OCI-LY3 (cell line): ENCODE data around the gene IZUMO4.

ENCODE experiments used
- H2AFZ ChIP-seq: fragments of 200-600, 300-600 bp; shearing (Covaris generic); 2 replicates; pipeline ENCODE4 v1.6.0; 2014; ENCODE audit warnings: antibody characterized with exemption, low read depth, low read length
- H3K27ac ChIP-seq: fragments of 200-600, 300-600 bp; sonication (generic); 2 replicates; pipeline ENCODE4 v1.5.1; 2014; ENCODE audit warnings: mild to moderate bottlenecking, low read length, moderate library complexity, mixed read lengths
- H3K27me3 ChIP-seq: fragments of 200-600, 300-600 bp; sonication (generic); 2 replicates; pipeline ENCODE4 v1.6.1; 2014; ENCODE audit warnings: low read depth, low read length, mixed read lengths
- H3K36me3 ChIP-seq: fragments of 200-600, 300-600 bp; sonication (generic); replicated peaks from 2 replicates; pipeline ENCODE3; 2014; ENCODE audit warnings: low read depth, low read length, mixed read lengths
- H3K4me1 ChIP-seq: fragments of 300-600, 200-600 bp; sonication (generic); 2 replicates; pipeline ENCODE4 v1.6.1; 2014; ENCODE audit warnings: low read length, mixed read lengths
- H3K4me2 ChIP-seq: fragments of 200-600, 300-600 bp; sonication (generic); 2 replicates; pipeline ENCODE4 v1.6.1; 2014; ENCODE audit warnings: low read length, mixed read lengths
- H3K4me3 ChIP-seq: fragments of 300-600, 200-600 bp; sonication (generic); 2 replicates; pipeline ENCODE4 v1.5.1; 2014; ENCODE audit warnings: antibody characterized with exemption, mild to moderate bottlenecking, low read length, moderate library complexity
- H3K79me2 ChIP-seq: fragments of 300-600, 200-600 bp; shearing (Covaris generic); 2 replicates; pipeline ENCODE4 v1.6.1; 2014; ENCODE audit warnings: mild to moderate bottlenecking, low read length, mixed read lengths
- H3K9ac ChIP-seq: fragments of 300-600, 200-600 bp; shearing (Covaris generic); 2 replicates; pipeline ENCODE4 v1.6.0; 2014; ENCODE audit warnings: mild to moderate bottlenecking, low read length, moderate library complexity
- H3K9me3 ChIP-seq: fragments of 200-600, 300-600 bp; shearing (Covaris generic); 2 replicates; pipeline ENCODE4 v1.6.1; 2014; ENCODE audit warnings: low read length, mixed read lengths; ENCODE audit not compliant: insufficient read depth
- H4K20me1 ChIP-seq: fragments of 200-600, 300-600 bp; sonication (generic); 2 replicates; pipeline ENCODE4 v1.6.1; 2016; ENCODE audit warnings: low read length, mixed read lengths; ENCODE audit not compliant: insufficient read depth
- CTCF ChIP-seq: fragments of 200-600, 300-600 bp; sonication (generic); IDR thresholded peaks from 2 replicates; pipeline ENCODE4 v1.5.1; 2014; ENCODE audit warnings: antibody characterized with exemption, low read length, low read depth
- EZH2phosphoT487 ChIP-seq: fragments of 200-600 bp; shearing (Covaris generic); IDR thresholded peaks from 2 replicates; pipeline ENCODE4 v1.6.1; 2018; ENCODE audit warnings: antibody characterized with exemption, mixed run types, low read depth

Gene IZUMO4

GRCh38 chr19:2111886-2112285 is 15.2 kb downstream of the IZUMO4 start:
- H3K9ac ChIP-seq: no peak overlapping the region
- H3K27me3 ChIP-seq: no peaks in the 10 kb centered on the region
- H3K4me3 ChIP-seq: no peak overlapping the region
- H4K20me1 ChIP-seq: no peaks in the 10 kb centered on the region; the same call in 1 of the 2 replicates
- no peak overlapping the region for H3K27ac ChIP-seq
- no peak overlapping the region for H2AFZ ChIP-seq
- H3K9me3 ChIP-seq: no peaks in the 10 kb centered on the region
- H3K4me2 ChIP-seq: no peak overlapping the region
- TF ChIP-seq EZH2phosphoT487: no peak
- no peak for TF ChIP-seq CTCF
- no peaks in the 10 kb centered on the region for H3K4me1 ChIP-seq
- H3K36me3 ChIP-seq: peaks cover 81% of the 10 kb centered on the region
- no peaks in the 10 kb centered on the region for H3K79me2 ChIP-seq

GRCh38 chr19:2112516-2113320 is 16.0 kb downstream of the IZUMO4 start:
- H3K9ac ChIP-seq: no peak overlapping the region
- no peak overlapping the region for H2AFZ ChIP-seq
- H3K4me2 ChIP-seq: no peak overlapping the region
- peaks cover 84% of the 10 kb centered on the region for H3K36me3 ChIP-seq
- H3K9me3 ChIP-seq: no peaks in the 10 kb centered on the region
- H3K27ac ChIP-seq: no peak overlapping the region
- H3K4me1 ChIP-seq: no peaks in the 10 kb centered on the region
- H3K4me3 ChIP-seq: no peak overlapping the region
- H3K79me2 ChIP-seq: no peaks in the 10 kb centered on the region
- TF ChIP-seq EZH2phosphoT487 (no peak), CTCF (no peak)
- H3K27me3 ChIP-seq: no peaks in the 10 kb centered on the region
- no peaks in the 10 kb centered on the region; the same call in 1 of the 2 replicates for H4K20me1 ChIP-seq

- H3K9me3 ChIP-seq: no peaks in the 10 kb centered on the region
- no peak overlapping the region for H2AFZ ChIP-seq
- H3K36me3 ChIP-seq: peaks cover 80% of the 10 kb centered on the region
- no peak overlapping the region for H3K9ac ChIP-seq
- no peaks in the 10 kb centered on the region for H4K20me1 ChIP-seq
- H3K27me3 ChIP-seq: no peaks in the 10 kb centered on the region
- H3K27ac ChIP-seq: no peak overlapping the region
- no peaks in the 10 kb centered on the region for H3K4me1 ChIP-seq
- TF ChIP-seq CTCF (no peak), EZH2phosphoT487 (no peak)
- no peak overlapping the region for H3K4me2 ChIP-seq
- H3K4me3 ChIP-seq: no peak overlapping the region
- H3K79me2 ChIP-seq: no peaks in the 10 kb centered on the region
Observed at GRCh38 chr19:2113439-2114211, 16.9 kb downstream of the IZUMO4 start.

GRCh38 chr19:2114218-2114617 is 17.5 kb downstream of the IZUMO4 start:
- Histone ChIP-seq H3K27me3 (no peaks in the 10 kb centered on the region), H2AFZ (no peak overlapping the region), H3K4me1 (no peaks in the 10 kb centered on the region), H3K9ac (no peak overlapping the region), H4K20me1 (no peaks in the 10 kb centered on the region), H3K4me3 (no peak overlapping the region), H3K4me2 (no peak overlapping the region), H3K9me3 (no peaks in the 10 kb centered on the region), H3K36me3 (peaks cover 77% of the 10 kb centered on the region), H3K79me2 (no peaks in the 10 kb centered on the region), H3K27ac (no peak overlapping the region)
- TF ChIP-seq EZH2phosphoT487: no peak
- no peak for TF ChIP-seq CTCF
